ENCODE data around the gene FMNL3.

The FMNL3 gene

GRCh38 chr12:49697808-49698207, 9.4 kb downstream of the FMNL3 start:
- no peak for DNase-seq (ENCODE audit: low read depth in 2 of 2)
- TF ChIP-seq CTCF (IDR thresholded peaks at IDR 0.05; ENCODE audit: low read depth, low read length), result no peak
- no peak overlapping the region for H3K4me3 ChIP-seq (replicated peaks in 1 of 2; ENCODE audit: low read depth in 2 of 2, low read length in 2 of 2)

GRCh38 chr12:49696723-49697122, 10.5 kb downstream of the FMNL3 start:
- no peak for TF ChIP-seq CTCF (IDR thresholded peaks at IDR 0.05; ENCODE audit: low read depth, low read length)

GRCh38 chr12:49693931-49694444, 13.2 kb downstream of the FMNL3 start:
- no peak for TF ChIP-seq CTCF (IDR thresholded peaks at IDR 0.05; ENCODE audit: low read depth, low read length)

More at GRCh38 chr12:49696723-49697122, 10.5 kb downstream of the FMNL3 start:
- no peak for DNase-seq (ENCODE audit: low read depth in 2 of 2)
- no peak overlapping the region for H3K4me3 ChIP-seq (replicated peaks in 1 of 2; ENCODE audit: low read depth in 2 of 2, low read length in 2 of 2)

GRCh38 chr12:49692851-49693250, 14.4 kb downstream of the FMNL3 start:
- TF ChIP-seq CTCF (IDR thresholded peaks at IDR 0.05; ENCODE audit: low read depth, low read length), result no peak
- no peak for DNase-seq (ENCODE audit: low read depth in 2 of 2)
- H3K4me3 ChIP-seq (replicated peaks in 1 of 2; ENCODE audit: low read depth in 2 of 2, low read length in 2 of 2), result no peak overlapping the region

More at GRCh38 chr12:49693931-49694444, 13.2 kb downstream of the FMNL3 start:
- DNase-seq (ENCODE audit: low read depth in 2 of 2), result peak in 1 of 2 donors; percentile 68
- H3K4me3 ChIP-seq (replicated peaks in 1 of 2; ENCODE audit: low read depth in 2 of 2, low read length in 2 of 2), result no peak overlapping the region

- DNase-seq (ENCODE audit: low read depth in 2 of 2), result no peak
- no peak for TF ChIP-seq CTCF (IDR thresholded peaks at IDR 0.05; ENCODE audit: low read depth, low read length)
- H3K4me3 ChIP-seq (replicated peaks in 1 of 2; ENCODE audit: low read depth in 2 of 2, low read length in 2 of 2), result no peak overlapping the region
Observed at GRCh38 chr12:49689785-49690184, 17.4 kb downstream of the FMNL3 start.

- DNase-seq (ENCODE audit: low read depth in 2 of 2), result no peak
- H3K4me3 ChIP-seq (replicated peaks in 1 of 2; ENCODE audit: low read depth in 2 of 2, low read length in 2 of 2), result no peak overlapping the region
- no peak for TF ChIP-seq CTCF (IDR thresholded peaks at IDR 0.05; ENCODE audit: low read depth, low read length)
Observed at GRCh38 chr12:49689237-49689636, 18.0 kb downstream of the FMNL3 start.

- no peak overlapping the region for H3K4me3 ChIP-seq (replicated peaks in 1 of 2; ENCODE audit: low read depth in 2 of 2, low read length in 2 of 2)
- no peak for DNase-seq (ENCODE audit: low read depth in 2 of 2)
- no peak for TF ChIP-seq CTCF (IDR thresholded peaks at IDR 0.05; ENCODE audit: low read depth, low read length)
Observed at GRCh38 chr12:49687941-49688340, 19.3 kb downstream of the FMNL3 start.

All from cardiac fibroblast (primary cell).